CD8-positive, alpha-beta memory T cell (primary cell): ENCODE measurements around the gene PIK3CD. TPM values are rescaled to one million over a fixed set of nuclear protein-coding genes. Genes with fewer than 3 reads are reported as not detected.
"Not testable (repeated sequence)": the region's sequence is repeated elsewhere in the genome, so short reads cannot be mapped to it uniquely, and the experiment has no call there.

Experiments
- CTCF ChIA-PET: fragments of 350-600 bp; sonication (Branson Sonifier 250); formaldehyde crosslinking; loops from one replicate; lab custom pipeline; 2021; ENCODE audit warnings: antibody characterized with exemption; lab: Charles Lee
- POLR2A ChIA-PET: fragments of 350-600 bp; sonication (Branson Sonifier 250); formaldehyde crosslinking; loops from one replicate; lab custom pipeline; 2021; ENCODE audit warnings: antibody characterized with exemption; lab: Charles Lee
- DNase-seq, 5 donors: peaks; one replicate each; pipeline versions ENCODE4 v3.0.0 to v3.0.0-alpha.2; 2020 to 2022; ENCODE audit warnings: mixed read lengths in 1 of 5
- H3K27ac ChIP-seq: one replicate; pipeline ENCODE4 v1.7.0; 2013; ENCODE audit warnings: low read depth, mild to moderate bottlenecking, low read length, moderate library complexity
- H3K27me3 ChIP-seq: 2 replicates; pipeline ENCODE4 v1.7.0; 2013; ENCODE audit warnings: low read length, mild to moderate bottlenecking; ENCODE audit not compliant: insufficient read depth, poor library complexity, severe bottlenecking
- H3K36me3 ChIP-seq: 2 replicates; pipeline ENCODE4 v1.7.0; 2013; ENCODE audit warnings: mild to moderate bottlenecking, low read length, moderate library complexity; ENCODE audit not compliant: insufficient read depth
- H3K4me1 ChIP-seq: 2 replicates; pipeline ENCODE4 v1.7.0; 2013; ENCODE audit warnings: mild to moderate bottlenecking, low read length, moderate library complexity; ENCODE audit not compliant: insufficient read depth
- H3K4me3 ChIP-seq: 2 replicates; pipeline ENCODE4 v1.7.0; 2013; ENCODE audit warnings: mild to moderate bottlenecking, low read length
- H3K9me3 ChIP-seq: 2 replicates; pipeline ENCODE4 v1.7.0; 2013; ENCODE audit warnings: mild to moderate bottlenecking, low read length
- H3K27ac Mint-ChIP-seq, 8 donors: one replicate each; pipeline ENCODE4 v1.8.0; 2020 to 2021; ENCODE audit warnings: mixed read lengths in 8 of 8, mild to moderate bottlenecking in 6 of 8, inconsistent platforms in 3 of 8, moderate library complexity in 3 of 8
- H3K27me3 Mint-ChIP-seq, 2 donors: one replicate each; pipeline ENCODE4 v1.8.0; 2020 to 2021; ENCODE audit warnings: mixed read lengths in 2 of 2, mild to moderate bottlenecking in 1 of 2, moderate library complexity in 1 of 2
- H3K36me3 Mint-ChIP-seq, 3 donors: one replicate each; pipeline ENCODE4 v1.8.0; 2020 to 2021; ENCODE audit warnings: mixed read lengths in 3 of 3, inconsistent platforms in 1 of 3, mild to moderate bottlenecking in 1 of 3
- H3K4me1 Mint-ChIP-seq, 3 donors: one replicate each; pipeline ENCODE4 v1.8.0; 2020 to 2021; ENCODE audit warnings: mixed read lengths in 3 of 3, inconsistent platforms in 1 of 3, mild to moderate bottlenecking in 1 of 3
- H3K4me3 Mint-ChIP-seq, 7 donors: one replicate each; pipeline ENCODE4 v1.8.0; 2020 to 2021; ENCODE audit warnings: mixed read lengths in 7 of 7, mild to moderate bottlenecking in 6 of 7, moderate library complexity in 4 of 7, inconsistent platforms in 2 of 7
- H3K9me3 Mint-ChIP-seq, 5 donors: one replicate each; pipeline ENCODE4 v1.8.0; 2020 to 2022; ENCODE audit warnings: mixed read lengths in 5 of 5, mild to moderate bottlenecking in 3 of 5, moderate library complexity in 2 of 5, inconsistent platforms in 1 of 5
- polyA plus RNA-seq: library from polyadenylated mRNA; unstranded; fragments of 300-500 nt; fragmentation: Illumina TruSeq; gene quantifications from one replicate; pipeline ENCODE4 v1.2.3, GENCODE V29; 2021
- total RNA-seq, 2 experiments: library from RNA; stranded (reverse); gene quantifications; one replicate each; pipeline ENCODE4 v1.2.3, GENCODE V29; 2021

The PIK3CD gene
- total and polyA plus RNA-seq, 3 experiments from 2014 or later, result 109 to 165 (median 157) TPM

DNA sequence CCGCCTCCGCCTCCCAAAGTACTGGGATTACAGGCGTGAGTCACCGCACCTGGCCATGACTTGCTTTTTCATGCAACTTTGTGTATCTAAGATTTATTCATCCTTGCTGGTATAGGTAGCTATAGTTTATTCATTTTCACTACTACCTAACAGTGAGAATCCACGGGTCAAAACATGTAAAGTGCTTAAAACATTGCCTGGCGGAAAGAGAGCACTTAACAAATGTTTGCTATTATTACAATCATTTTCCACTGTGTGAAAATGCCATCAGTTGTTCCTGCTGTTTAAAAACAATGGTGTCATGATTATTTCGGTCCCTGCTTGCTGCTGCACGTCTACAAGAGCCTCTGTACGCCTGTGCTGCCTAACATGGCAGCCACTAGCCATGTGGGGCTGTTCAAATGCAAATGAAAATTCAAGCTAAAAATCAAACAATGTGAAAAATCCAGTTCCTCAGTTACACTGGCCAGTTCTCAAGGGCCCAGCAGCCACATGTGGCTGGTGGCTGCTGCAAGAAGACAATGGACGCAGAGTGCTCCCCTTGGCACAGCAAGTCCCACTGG is 107.1 kb downstream of the PIK3CD start:
- Histone ChIP-seq H3K9me3 (no peaks in the 10 kb centered on the region), H3K27me3 (no peaks in the 10 kb centered on the region), H3K36me3 (no peaks in the 10 kb centered on the region), H3K4me1 (no peaks in the 10 kb centered on the region), H3K4me3 (no peak overlapping the region), H3K27ac (no peak overlapping the region)
- Mint-ChIP-seq H3K27ac (peak overlapping the region in 3 of 8 donors; percentile 4 to 56 (median 23)), H3K4me3 (no peak overlapping the region), H3K27me3 (no peaks in the 10 kb centered on the region), H3K9me3 (no peaks in the 10 kb centered on the region), H3K36me3 (peaks cover 0 to 38% (median 5%) of the 10 kb centered on the region in 3 donors), H3K4me1 (peaks cover 16 to 49% (median 33%) of the 10 kb centered on the region in 3 donors)
- CTCF ChIA-PET, result no interaction called here
- POLR2A ChIA-PET, result no interaction called here
- no peak for DNase-seq

GRCh38 chr1:9759939-9760338 is 108.4 kb downstream of the PIK3CD start:
- Mint-ChIP-seq H3K27me3 (no peaks in the 10 kb centered on the region), H3K9me3 (no peaks in the 10 kb centered on the region), H3K4me1 (peaks cover 19 to 61% (median 40%) of the 10 kb centered on the region in 3 donors), H3K36me3 (peaks cover 0 to 34% (median 5%) of the 10 kb centered on the region in 3 donors), H3K4me3 (no peak overlapping the region), H3K27ac (peak overlapping the region in 1 of 8 donors; percentile 36)
- no peak for DNase-seq
- CTCF ChIA-PET, result no interaction called here
- H3K27me3 ChIP-seq, result no peaks in the 10 kb centered on the region
- no peaks in the 10 kb centered on the region for H3K4me1 ChIP-seq
- no peak overlapping the region for H3K4me3 ChIP-seq
- no peaks in the 10 kb centered on the region for H3K36me3 ChIP-seq
- H3K27ac ChIP-seq, result no peak overlapping the region
- POLR2A ChIA-PET, result interaction anchor here (0.6 kb wide), 2 partner anchors 124 to 131 kb away, joined by 3 to 4 read pairs; no protein-coding TSS in a partner anchor
- no peaks in the 10 kb centered on the region for H3K9me3 ChIP-seq

- Histone ChIP-seq H3K36me3 (no peaks in the 10 kb centered on the region), H3K4me3 (no peak overlapping the region), H3K9me3 (no peaks in the 10 kb centered on the region), H3K4me1 (no peaks in the 10 kb centered on the region), H3K27ac (no peak overlapping the region), H3K27me3 (no peaks in the 10 kb centered on the region)
- H3K27ac Mint-ChIP-seq, result peak overlapping the region in 5 of 8 donors; percentile 23 to 92 (median 45)
- H3K4me3 Mint-ChIP-seq, result no peak overlapping the region
- no peak for DNase-seq
- ChIA-PET POLR2A (no interaction called here), CTCF (interaction anchor here (1.1 kb wide), 1 partner anchor 107 kb away, joined by 3 read pairs; no protein-coding TSS in a partner anchor)
- H3K27me3 Mint-ChIP-seq, result no peaks in the 10 kb centered on the region
- H3K9me3 Mint-ChIP-seq, result no peaks in the 10 kb centered on the region
- H3K4me1 Mint-ChIP-seq, result peaks cover 13 to 55% (median 33%) of the 10 kb centered on the region in 3 donors
- peaks cover 0 to 25% (median 5%) of the 10 kb centered on the region in 3 donors for H3K36me3 Mint-ChIP-seq
Observed at GRCh38 chr1:9760824-9761223, 109.3 kb downstream of the PIK3CD start.

DNA sequence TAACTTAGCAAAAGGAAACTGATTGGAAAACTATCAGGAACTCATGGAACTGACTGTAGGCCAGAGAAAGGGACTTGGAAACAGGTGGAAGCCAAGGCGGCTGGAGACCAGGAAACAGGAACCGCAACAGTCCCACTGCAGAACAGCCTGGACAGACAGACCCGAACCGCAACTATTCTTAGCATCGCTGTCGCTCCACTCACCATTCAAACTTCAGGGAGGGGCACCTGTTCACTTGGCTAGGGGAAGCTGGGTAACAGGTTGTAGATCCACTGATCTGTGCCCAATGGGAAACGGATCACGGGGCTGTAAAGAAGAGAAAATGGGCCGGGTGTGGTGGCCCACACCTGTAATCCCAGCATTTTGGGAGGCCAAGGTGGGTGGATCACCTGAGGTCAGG is 110.3 kb downstream of the PIK3CD start:
- Histone ChIP-seq H3K36me3 (no peaks in the 10 kb centered on the region), H3K4me1 (no peaks in the 10 kb centered on the region), H3K27me3 (no peaks in the 10 kb centered on the region), H3K4me3 (no peak overlapping the region), H3K9me3 (no peaks in the 10 kb centered on the region), H3K27ac (no peak overlapping the region)
- Mint-ChIP-seq H3K27me3 (no peaks in the 10 kb centered on the region), H3K9me3 (no peaks in the 10 kb centered on the region), H3K36me3 (peaks cover 0 to 27% (median 5%) of the 10 kb centered on the region in 3 donors), H3K4me3 (no peak overlapping the region), H3K4me1 (peaks cover 18 to 57% (median 31%) of the 10 kb centered on the region in 3 donors), H3K27ac (peak overlapping the region in 1 of 8 donors; percentile 42)
- ChIA-PET CTCF (interaction anchor here (1.1 kb wide), 1 partner anchor 106 kb away, joined by 3 read pairs; no protein-coding TSS in a partner anchor), POLR2A (no interaction called here)
- no peak for DNase-seq

DNA sequence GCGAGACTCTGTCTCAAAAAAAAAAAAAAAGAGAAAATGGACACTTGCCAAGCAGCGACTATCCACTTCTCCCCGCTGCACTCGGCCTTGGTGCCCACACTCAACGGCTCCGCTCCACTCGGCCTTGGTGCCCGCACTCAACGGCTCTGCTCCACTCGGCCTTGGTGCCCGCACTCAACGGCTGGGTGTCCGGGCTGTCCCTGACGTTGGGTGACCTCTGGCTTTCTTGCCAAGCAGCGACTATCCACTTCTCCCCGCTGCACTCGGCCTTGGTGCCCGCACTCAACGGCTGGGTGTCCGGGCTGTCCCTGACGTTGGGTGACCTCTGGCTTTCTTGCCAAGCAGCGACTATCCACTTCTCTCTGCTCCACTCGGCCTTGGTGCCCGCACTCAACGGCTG is 110.9 kb downstream of the PIK3CD start:
- H3K9me3 ChIP-seq, H3K36me3 ChIP-seq, CTCF ChIA-PET, H3K27me3 ChIP-seq, POLR2A ChIA-PET, H3K4me3 Mint-ChIP-seq, H3K27ac Mint-ChIP-seq, H3K27ac ChIP-seq, DNase-seq, H3K4me3 ChIP-seq, H3K27me3 Mint-ChIP-seq, H3K4me1 ChIP-seq, H3K9me3 Mint-ChIP-seq: not testable (repeated sequence)
- Mint-ChIP-seq H3K4me1 (peaks cover 20 to 59% (median 34%) of the 10 kb centered on the region in 3 donors), H3K36me3 (peaks cover 0 to 27% (median 5%) of the 10 kb centered on the region in 3 donors)

DNA sequence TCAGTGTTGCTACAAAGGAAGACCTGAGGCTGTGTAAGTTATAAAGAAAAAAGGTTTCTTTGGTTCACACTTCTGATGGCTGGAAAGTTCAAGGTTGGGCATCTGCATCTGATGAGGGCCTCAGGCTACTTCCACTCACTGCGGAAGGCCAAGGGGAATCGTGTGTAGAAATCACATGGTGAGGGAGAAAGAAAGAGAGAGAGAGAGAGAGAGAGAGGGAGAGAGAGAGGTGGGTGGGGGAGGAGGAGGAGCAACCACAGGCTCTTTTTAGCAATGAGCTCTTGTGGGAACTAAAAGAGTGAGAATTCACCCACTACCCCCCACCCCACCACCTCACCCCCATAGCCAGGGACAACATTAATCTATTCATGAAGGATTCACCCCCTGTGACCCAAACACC is 112.4 kb downstream of the PIK3CD start:
- POLR2A ChIA-PET, result no interaction called here
- no peak for DNase-seq
- no peaks in the 10 kb centered on the region for H3K27me3 ChIP-seq
- Mint-ChIP-seq H3K4me1 (peaks cover 25 to 56% (median 37%) of the 10 kb centered on the region in 3 donors), H3K9me3 (no peaks in the 10 kb centered on the region), H3K4me3 (no peak overlapping the region), H3K27me3 (no peaks in the 10 kb centered on the region), H3K27ac (peak overlapping the region in 2 of 8 donors; percentile 52 to 73), H3K36me3 (peaks cover 0 to 24% (median 5%) of the 10 kb centered on the region in 3 donors)
- no peak overlapping the region for H3K4me3 ChIP-seq
- H3K36me3 ChIP-seq, result no peaks in the 10 kb centered on the region
- CTCF ChIA-PET, result interaction anchor here (0.6 kb wide), 1 partner anchor 111 kb away, joined by 3 read pairs; no protein-coding TSS in a partner anchor
- H3K9me3 ChIP-seq, result no peaks in the 10 kb centered on the region
- H3K4me1 ChIP-seq, result no peaks in the 10 kb centered on the region
- H3K27ac ChIP-seq, result no peak overlapping the region

DNA sequence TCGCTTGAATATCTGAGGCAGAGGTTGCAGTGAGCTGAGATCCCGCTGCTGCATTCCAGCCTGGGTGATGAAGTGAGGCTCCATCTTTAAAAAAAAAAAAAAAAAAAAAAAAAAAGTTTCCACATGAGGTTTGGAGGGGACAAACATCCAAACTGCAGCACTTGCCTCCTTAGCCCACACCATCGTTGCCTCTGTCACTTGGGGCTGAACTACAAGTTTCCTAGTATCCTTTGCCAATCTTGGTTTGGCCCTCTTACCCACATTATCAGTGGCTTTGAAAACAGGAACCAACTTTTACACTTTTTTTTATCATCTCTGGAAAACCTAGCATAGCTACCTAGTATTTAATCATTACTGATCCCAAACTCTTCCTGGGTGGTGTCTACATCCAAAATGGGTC is 113.0 kb downstream of the PIK3CD start:
- no peaks in the 10 kb centered on the region for H3K4me1 ChIP-seq
- H3K27ac ChIP-seq, result no peak overlapping the region
- POLR2A ChIA-PET, result no interaction called here
- Mint-ChIP-seq H3K9me3 (no peaks in the 10 kb centered on the region), H3K36me3 (peaks cover 0 to 28% (median 5%) of the 10 kb centered on the region in 3 donors), H3K4me3 (no peak overlapping the region), H3K27ac (peak overlapping the region in 1 of 8 donors; percentile 23), H3K27me3 (no peaks in the 10 kb centered on the region), H3K4me1 (peaks cover 30 to 58% (median 42%) of the 10 kb centered on the region in 3 donors)
- DNase-seq, result no peak
- no peak overlapping the region for H3K4me3 ChIP-seq
- H3K36me3 ChIP-seq, result no peaks in the 10 kb centered on the region
- no peaks in the 10 kb centered on the region for H3K27me3 ChIP-seq
- no peaks in the 10 kb centered on the region for H3K9me3 ChIP-seq
- CTCF ChIA-PET, result interaction anchor here (0.6 kb wide), 1 partner anchor 110 kb away, joined by 3 read pairs; no protein-coding TSS in a partner anchor

DNA sequence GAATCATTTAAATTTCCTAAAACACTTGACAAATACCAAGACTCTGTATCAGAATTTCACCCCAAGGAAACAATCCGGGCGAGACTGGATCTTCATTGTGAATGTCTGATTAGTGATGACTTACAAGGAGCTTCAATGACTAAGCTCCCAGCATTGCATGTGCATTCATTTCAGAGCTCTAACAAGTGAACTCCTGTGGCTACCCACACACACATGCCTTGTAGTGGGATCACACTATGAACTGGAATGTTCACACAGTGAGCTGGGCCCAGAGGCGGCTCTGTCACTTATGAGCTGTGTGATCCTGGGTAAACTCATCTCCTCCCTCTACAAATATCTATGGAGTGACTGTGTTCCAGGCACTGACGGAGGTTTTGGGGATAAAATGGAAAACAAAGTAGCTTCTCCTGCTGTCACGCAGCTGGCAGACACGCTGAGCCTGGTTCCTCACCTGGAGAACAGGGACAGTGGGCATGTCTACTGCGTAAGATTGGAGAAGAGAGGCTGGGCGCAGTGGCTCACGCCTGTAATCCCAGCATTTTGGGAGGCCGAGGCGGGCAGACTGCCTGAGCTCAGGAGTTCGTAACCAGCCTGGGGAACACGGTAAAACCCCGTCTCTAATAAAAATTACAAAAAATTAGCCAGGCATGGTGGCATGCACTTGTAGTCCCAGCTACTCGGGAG is 115.4 kb downstream of the PIK3CD start:
- POLR2A ChIA-PET, result no interaction called here
- Histone ChIP-seq H3K27me3 (no peaks in the 10 kb centered on the region), H3K27ac (no peak overlapping the region), H3K36me3 (no peaks in the 10 kb centered on the region), H3K4me1 (no peaks in the 10 kb centered on the region), H3K4me3 (no peak overlapping the region), H3K9me3 (no peaks in the 10 kb centered on the region)
- Mint-ChIP-seq H3K27me3 (no peaks in the 10 kb centered on the region), H3K27ac (peak overlapping the region in 2 of 8 donors; percentile 23 to 63), H3K4me1 (peaks cover 22 to 44% (median 28%) of the 10 kb centered on the region in 3 donors), H3K9me3 (no peaks in the 10 kb centered on the region), H3K4me3 (peak overlapping the region in 1 of 7 donors; percentile 13), H3K36me3 (peaks cover 0 to 35% (median under 1%) of the 10 kb centered on the region in 3 donors)
- CTCF ChIA-PET, result interaction anchor here (1.1 to 1.5 kb wide), 4 partner anchors 18 to 141 kb away, joined by 3 to 5 read pairs (median 4); no protein-coding TSS in a partner anchor
- DNase-seq, result no peak
